NCI-H446 (cell line): ENCODE results near the gene KLHL17.

ENCODE experiments used
- DNase-seq, 2 experiments: peaks; one replicate each; lab custom pipeline; 2025; lab: John Stamatoyannopoulos, UW

KLHL17 gene

GRCh38 chr1:951364-951763, 9.0 kb upstream of the KLHL17 start:
- no peak for DNase-seq

- no peak for DNase-seq
Observed at GRCh38 chr1:952201-952600, 8.2 kb upstream of the KLHL17 start.

- no peak for DNase-seq
Observed at GRCh38 chr1:952603-953002, 7.8 kb upstream of the KLHL17 start.

GRCh38 chr1:953524-954320, 6.7 kb upstream of the KLHL17 start:
- no peak for DNase-seq

GRCh38 chr1:954927-955326, 5.5 kb upstream of the KLHL17 start:
- DNase-seq: no peak

GRCh38 chr1:955474-955873, 4.9 kb upstream of the KLHL17 start:
- DNase-seq: no peak

- no peak for DNase-seq
Observed at GRCh38 chr1:956636-957035, 3.7 kb upstream of the KLHL17 start.

- peak; percentile 85 to 93 for DNase-seq
Observed at GRCh38 chr1:958823-959730, 1.3 kb upstream of the KLHL17 start, which contains the start of gene NOC2L. Gene NOC2L (minus strand): TSS chr1:959256. CDS start chr1:959240, 16 bp downstream.

- DNase-seq: no peak
Observed at GRCh38 chr1:959731-960362, 537 bp upstream of the KLHL17 start.

GRCh38 chr1:961132-961669, 817 bp downstream of the KLHL17 start:
- DNase-seq: no peak

- no peak for DNase-seq
Observed at GRCh38 chr1:962381-963300, 2.3 kb downstream of the KLHL17 start.

GRCh38 chr1:963301-963651, 2.9 kb downstream of the KLHL17 start:
- no peak for DNase-seq

GRCh38 chr1:963746-964525, 3.6 kb downstream of the KLHL17 start:
- DNase-seq: no peak

- DNase-seq: no peak
Observed at GRCh38 chr1:964691-965525, 4.5 kb downstream of the KLHL17 start.

- no peak for DNase-seq
Observed at GRCh38 chr1:965526-966134, 5.2 kb downstream of the KLHL17 start.

GRCh38 chr1:966135-966703, 5.8 kb downstream of the KLHL17 start, which contains the start of gene PLEKHN1:
Gene PLEKHN1 (plus strand): TSS chr1:966482. CDS start chr1:966532, 50 bp downstream.
- DNase-seq: no peak

- DNase-seq: no peak
Observed at GRCh38 chr1:966704-967300, 6.4 kb downstream of the KLHL17 start.
